Measurements from ENCODE around the gene FEZF1.

DNA sequence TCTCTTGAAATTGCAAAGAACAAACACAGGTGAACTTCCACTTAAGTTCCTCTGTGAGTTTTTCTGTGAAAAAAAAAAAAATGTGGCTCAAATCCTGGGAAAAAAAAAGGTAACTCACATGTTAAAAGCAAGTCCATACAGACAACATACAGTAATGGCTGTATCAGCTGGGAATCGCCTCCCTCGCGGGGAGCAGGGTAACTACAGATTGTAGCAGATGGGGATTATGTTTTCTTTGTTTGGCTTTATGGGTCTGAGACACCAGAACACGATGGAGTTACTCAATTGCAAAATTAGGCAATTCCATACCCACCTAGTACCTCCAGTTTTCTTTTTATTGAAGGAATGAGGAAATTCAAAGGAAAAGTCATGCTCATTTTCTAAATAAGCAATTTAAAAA is 42.3 kb downstream of the FEZF1 start:
- TF ChIP-seq RAD21 (IDR thresholded peaks at IDR 0.05; ENCODE audit: low read depth) = no peak
- TF ChIP-seq CREB1 (IDR thresholded peaks at IDR 0.05; ENCODE audit: low read depth) = no peak
- no peak for TF ChIP-seq FOXM1 (IDR thresholded peaks at IDR 0.05; ENCODE audit: borderline replicate concordance, low read depth)
- no peak for TF ChIP-seq EP300 (IDR thresholded peaks at IDR 0.05; ENCODE audit: borderline replicate concordance)
- TF ChIP-seq TAF1 (IDR thresholded peaks at IDR 0.05; ENCODE audit: low read depth) = no peak
- TF ChIP-seq ZBTB7A (IDR thresholded peaks at IDR 0.05; ENCODE audit: low read depth) = no peak
- TF ChIP-seq YY1 (IDR thresholded peaks at IDR 0.05; ENCODE audit: low read depth) = no peak
- no peak for TF ChIP-seq MAX (IDR thresholded peaks at IDR 0.05)
- TF ChIP-seq REST (IDR thresholded peaks at IDR 0.05; ENCODE audit: low read depth) = no peak
- TF ChIP-seq, protein P1, sequence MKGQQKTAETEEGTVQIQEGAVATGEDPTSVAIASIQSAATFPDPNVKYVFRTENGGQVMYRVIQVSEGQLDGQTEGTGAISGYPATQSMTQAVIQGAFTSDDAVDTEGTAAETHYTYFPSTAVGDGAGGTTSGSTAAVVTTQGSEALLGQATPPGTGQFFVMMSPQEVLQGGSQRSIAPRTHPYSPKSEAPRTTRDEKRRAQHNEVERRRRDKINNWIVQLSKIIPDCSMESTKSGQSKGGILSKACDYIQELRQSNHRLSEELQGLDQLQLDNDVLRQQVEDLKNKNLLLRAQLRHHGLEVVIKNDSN (IDR thresholded peaks at IDR 0.05) = no peak

Measured in Ishikawa (cell line).